Hematopoietic multipotent progenitor cell (in vitro differentiated cells): ENCODE results near the gene ERN1. TPM values are rescaled to one million over a fixed set of nuclear protein-coding genes. Genes with fewer than 3 reads are reported as not detected.

Experiments
- DNase-seq, 3 donors: peaks; one replicate each; pipeline ENCODE4 v3.0.0-alpha.2; 2011 to 2015; ENCODE audit warnings: low read depth in 2 of 3, low spot score in 2 of 3
- total RNA-seq: library from RNA; depleted of rRNA; stranded (reverse); fragments of >200 nt; gene quantifications from one replicate; pipeline ENCODE4 v1.2.3, GENCODE V29; 2012

ERN1 gene
- total RNA-seq, 1 donor: 17.2 TPM

- DNase-seq: no peak
Measured at GRCh38 chr17:64158831-64159590, 29.1 kb upstream of the ERN1 start.

GRCh38 chr17:64158406-64158805 is 28.5 kb upstream of the ERN1 start:
- no peak for DNase-seq

GRCh38 chr17:64157669-64158180 is 27.8 kb upstream of the ERN1 start:
- DNase-seq: no peak

- DNase-seq: no peak
Measured at GRCh38 chr17:64156670-64157069, 26.7 kb upstream of the ERN1 start.

- DNase-seq: no peak
Measured at GRCh38 chr17:64155751-64156544, 26.0 kb upstream of the ERN1 start.

GRCh38 chr17:64155129-64155528 is 25.2 kb upstream of the ERN1 start:
- DNase-seq: no peak

GRCh38 chr17:64154717-64155116 is 24.8 kb upstream of the ERN1 start:
- DNase-seq: no peak

GRCh38 chr17:64154313-64154695 is 24.4 kb upstream of the ERN1 start:
- DNase-seq: no peak

GRCh38 chr17:64153565-64154312 is 23.8 kb upstream of the ERN1 start:
- no peak for DNase-seq

GRCh38 chr17:64152428-64153125 is 22.6 kb upstream of the ERN1 start:
- DNase-seq: no peak

- DNase-seq: no peak
Measured at GRCh38 chr17:64151016-64151368, 21.0 kb upstream of the ERN1 start.

GRCh38 chr17:64150237-64151015 is 20.5 kb upstream of the ERN1 start:
- DNase-seq: no peak

- DNase-seq: no peak
Measured at GRCh38 chr17:64149196-64149595, 19.3 kb upstream of the ERN1 start.

GRCh38 chr17:64148699-64149098 is 18.8 kb upstream of the ERN1 start:
- peak in 1 of 3 donors; percentile 32 for DNase-seq

GRCh38 chr17:64148017-64148631 is 18.2 kb upstream of the ERN1 start:
- no peak for DNase-seq

GRCh38 chr17:64147110-64148016 is 17.4 kb upstream of the ERN1 start:
- DNase-seq: no peak

GRCh38 chr17:64146418-64147109 is 16.6 kb upstream of the ERN1 start:
- peak; percentile 33 to 64 (median 46) for DNase-seq
